Left ventricle myocardium inferior (tissue), 1 donor: Measurements from ENCODE around the gene HSPA4. TPM values are rescaled to one million over a fixed set of nuclear protein-coding genes. Genes with fewer than 3 reads are reported as not detected.

ENCODE experiments used
- DNase-seq: peaks from one replicate; pipeline ENCODE4 v3.0.0-alpha.2; 2020
- H3K27ac ChIP-seq: fragments of 200-600 bp; replicated peaks from 2 replicates; pipeline ENCODE4 v1.8.0; 2021
- H3K27me3 ChIP-seq: fragments of 200-600 bp; 2 replicates; pipeline ENCODE4 v1.8.0; 2021; ENCODE audit warnings: low read depth
- H3K36me3 ChIP-seq: fragments of 200-600 bp; 2 replicates; pipeline ENCODE4 v1.8.0; 2021
- H3K4me1 ChIP-seq: fragments of 200-600 bp; 2 replicates; pipeline ENCODE4 v1.8.0; 2021
- H3K4me3 ChIP-seq: fragments of 200-600 bp; 2 replicates; pipeline ENCODE4 v1.8.0; 2021; ENCODE audit warnings: mild to moderate bottlenecking, moderate library complexity
- H3K9me3 ChIP-seq: fragments of 200-600 bp; replicated peaks from 2 replicates; pipeline ENCODE4 v1.8.0; 2021
- CTCF ChIP-seq: fragments of 200-600 bp; IDR thresholded peaks from 2 replicates; pipeline ENCODE4 v1.8.0; 2021; ENCODE audit warnings: antibody characterized with exemption, mild to moderate bottlenecking, borderline replicate concordance
- intact Hi-C: fragments of 100-400 bp; cut with micrococcal nuclease; formaldehyde crosslinking; loops from one replicate; pipeline ENCODE4 v1.11.0; 2022
- total RNA-seq: library from RNA; stranded (reverse); fragmentation: NEBNext Ultra II Directional; extraction: Animal tissue kit (Norgen Biotek cat#: 25700); gene quantifications from one replicate; pipeline ENCODE4 v1.2.1, GENCODE V29; 2021
- donor health status: DM: no; HTN: yes; CAD: no; lungs with severe emphysema.

HSPA4 gene
- total RNA-seq, 1 donor from 2014 or later, result 80.2 TPM

DNA sequence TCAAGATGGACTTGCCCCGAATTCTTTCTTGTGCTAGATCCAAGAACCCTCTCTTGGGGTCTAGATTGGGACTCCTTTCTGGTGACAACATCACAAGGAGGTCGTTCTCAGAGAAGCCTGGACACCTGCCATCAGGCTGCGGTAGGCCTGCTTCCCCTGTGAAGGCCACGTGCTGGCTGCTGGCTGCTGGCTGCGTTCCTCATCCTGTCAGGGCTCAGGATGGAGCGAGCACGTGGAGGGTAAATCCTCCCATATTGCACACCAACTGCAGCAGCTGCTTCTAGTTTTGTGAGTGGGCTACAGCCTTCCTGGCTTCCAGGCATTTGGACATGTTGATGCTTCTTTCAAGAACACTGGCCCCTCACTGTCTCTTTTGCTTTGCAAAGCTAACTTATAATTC is 95.6 kb downstream of the HSPA4 start:
- H3K27ac ChIP-seq, result no peak overlapping the region
- no peak for DNase-seq
- TF ChIP-seq CTCF, result no peak

DNA sequence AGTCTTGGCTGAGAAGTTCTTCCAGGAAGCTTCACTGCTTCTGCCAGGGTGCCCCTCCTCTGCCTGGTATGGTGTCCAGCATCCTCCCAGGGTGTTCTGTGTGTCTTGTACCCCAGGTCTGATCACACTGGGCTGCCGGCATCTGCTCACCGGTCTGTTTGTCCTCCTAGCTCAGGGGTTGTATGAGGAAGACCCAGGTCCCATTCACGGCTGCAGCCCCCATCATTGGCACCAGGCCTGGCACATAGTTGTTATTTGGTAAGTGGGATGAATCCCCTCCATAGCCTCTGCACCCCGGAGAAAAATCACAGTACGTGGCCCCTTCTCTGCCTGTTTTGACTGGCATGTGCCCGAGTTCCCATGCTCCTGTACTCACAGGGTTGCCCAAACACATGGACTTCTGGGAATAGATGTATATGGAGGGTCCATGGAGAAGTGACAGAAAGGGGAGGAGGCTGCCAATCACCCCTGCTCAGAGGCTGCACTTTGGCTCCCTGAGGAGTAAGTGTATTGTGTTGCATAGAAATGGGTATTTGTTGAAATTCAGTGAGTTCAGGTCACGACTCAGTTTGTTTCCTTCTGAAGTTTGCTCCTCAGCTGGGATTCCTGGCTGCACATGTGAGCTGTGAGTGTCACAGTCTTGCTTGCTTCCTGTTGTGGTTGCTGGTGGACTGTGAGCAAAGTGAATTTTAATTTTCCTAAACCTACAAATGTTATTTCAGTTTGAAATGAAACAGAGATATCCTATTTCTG is 96.2 kb downstream of the HSPA4 start:
- H3K4me1 ChIP-seq, result no peaks in the 10 kb centered on the region
- H3K36me3 ChIP-seq, result no peaks in the 10 kb centered on the region
- intact Hi-C loops, result no loop called here
- H3K27ac ChIP-seq, result no peak overlapping the region
- no peaks in the 10 kb centered on the region for H3K9me3 ChIP-seq
- no peak for TF ChIP-seq CTCF
- no peak for DNase-seq
- no peak overlapping the region for H3K4me3 ChIP-seq
- peaks cover 13% of the 10 kb centered on the region for H3K27me3 ChIP-seq

More for the DNA sequence above, 95.6 kb downstream of the HSPA4 start:
- Histone ChIP-seq H3K27me3 (peaks cover 17% of the 10 kb centered on the region), H3K9me3 (no peaks in the 10 kb centered on the region), H3K4me3 (no peak overlapping the region), H3K36me3 (no peaks in the 10 kb centered on the region), H3K4me1 (no peaks in the 10 kb centered on the region)
- intact Hi-C loops, result no loop called here

- H3K27ac ChIP-seq, result no peak overlapping the region
- no peaks in the 10 kb centered on the region for H3K27me3 ChIP-seq
- no peak overlapping the region for H3K4me3 ChIP-seq
- intact Hi-C loops, result no loop called here
- no peaks in the 10 kb centered on the region for H3K36me3 ChIP-seq
- DNase-seq, result no peak
- H3K9me3 ChIP-seq, result no peaks in the 10 kb centered on the region
- no peak for TF ChIP-seq CTCF
- no peaks in the 10 kb centered on the region for H3K4me1 ChIP-seq
Measured at GRCh38 chr5:133149345-133149744, 97.5 kb downstream of the HSPA4 start.

DNA sequence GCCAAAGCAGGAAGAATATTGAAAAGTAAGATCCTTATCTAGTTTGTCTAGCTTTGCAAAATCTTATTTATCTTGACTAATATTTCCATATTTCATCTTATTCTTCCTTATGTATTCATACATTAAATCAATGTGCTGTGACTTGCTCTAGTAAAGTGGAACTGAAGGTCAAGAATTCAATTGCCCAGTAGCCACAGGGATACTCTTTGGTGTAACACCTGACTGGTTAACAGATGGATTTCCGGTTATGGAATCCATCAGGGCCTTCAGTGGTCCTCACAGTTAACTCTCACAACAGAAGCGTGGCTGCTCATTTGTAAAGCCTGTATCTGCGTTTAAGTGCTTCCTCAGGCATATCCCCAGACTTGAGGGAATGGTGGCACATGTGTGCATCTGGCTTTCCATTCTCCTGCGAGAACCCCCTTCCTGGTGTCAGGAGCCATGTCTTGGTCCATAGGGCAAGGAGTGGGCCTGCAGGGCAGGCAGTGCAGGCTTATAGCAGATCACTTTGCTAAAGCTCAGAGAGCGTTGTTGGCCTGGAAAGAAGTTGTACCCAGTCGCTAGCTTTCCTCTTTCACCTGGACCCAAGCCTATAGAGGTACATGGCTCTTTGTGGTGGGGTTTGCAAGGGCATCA is 99.2 kb downstream of the HSPA4 start:
- H3K27me3 ChIP-seq, result no peaks in the 10 kb centered on the region
- no peaks in the 10 kb centered on the region for H3K36me3 ChIP-seq
- intact Hi-C loops, result loop anchor here (10.0 kb wide), 1 partner anchor 334 kb away; no protein-coding TSS in a partner anchor
- DNase-seq, result no peak
- no peaks in the 10 kb centered on the region for H3K9me3 ChIP-seq
- no peak for TF ChIP-seq CTCF
- no peak overlapping the region for H3K27ac ChIP-seq
- H3K4me3 ChIP-seq, result no peak overlapping the region
- H3K4me1 ChIP-seq, result no peaks in the 10 kb centered on the region

- H3K4me1 ChIP-seq, result no peaks in the 10 kb centered on the region
- H3K27ac ChIP-seq, result no peak overlapping the region
- no peaks in the 10 kb centered on the region for H3K9me3 ChIP-seq
- intact Hi-C loops, result loop anchor here (10.0 kb wide), 1 partner anchor 330 kb away; no protein-coding TSS in a partner anchor
- H3K36me3 ChIP-seq, result no peaks in the 10 kb centered on the region
- no peaks in the 10 kb centered on the region for H3K27me3 ChIP-seq
- DNase-seq, result no peak
- H3K4me3 ChIP-seq, result no peak overlapping the region
- no peak for TF ChIP-seq CTCF
Measured at GRCh38 chr5:133154274-133155075, 102.7 kb downstream of the HSPA4 start.
